Hematopoietic multipotent progenitor cell treated with erythropoietin and hydrocortisone succinate and interleukin-3 and kit ligand, for 6 days (in vitro differentiated cells): ENCODE results near the gene EPS8L1.
A peak's percentile ranks its signal among the peaks of the same experiment; 100 is the strongest.
"Not testable (repeated sequence)": the region's sequence is repeated elsewhere in the genome, so short reads cannot be mapped to it uniquely, and the experiment has no call there.

Experiments used
- DNase-seq: peaks from one replicate; pipeline ENCODE4 v3.0.0-alpha.2; 2015

Gene EPS8L1

DNA sequence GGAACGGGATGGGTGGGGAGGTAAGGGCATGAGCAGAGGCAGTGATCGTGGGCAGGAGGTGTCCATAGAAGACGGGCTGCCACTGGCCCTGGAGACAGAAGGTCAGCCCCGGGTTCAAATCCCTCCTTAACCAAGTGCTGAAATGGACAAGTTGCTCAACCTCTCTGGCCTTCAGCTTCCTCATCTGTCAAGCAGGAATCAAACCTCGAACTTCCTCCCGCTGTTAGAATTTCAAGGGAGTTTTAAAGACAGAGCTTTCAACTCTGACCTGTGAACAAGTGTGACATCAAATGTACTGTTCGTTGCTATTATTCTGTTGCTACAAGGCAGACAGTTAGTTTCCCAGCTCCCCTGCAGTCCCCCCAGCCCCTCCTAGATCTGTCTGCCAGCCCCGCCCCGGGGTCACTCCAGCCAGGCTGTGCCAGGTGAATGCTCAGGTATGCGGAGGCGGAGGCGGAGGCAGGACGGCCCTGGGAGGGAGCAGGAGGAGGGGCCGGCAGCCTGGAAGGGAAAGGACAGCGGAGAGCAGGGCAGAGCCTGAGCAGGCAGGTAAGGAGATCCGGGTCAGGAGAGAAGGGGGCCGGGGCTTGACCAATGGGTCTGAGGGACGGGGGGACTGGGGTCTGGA is at the start of gene EPS8L1:
Gene EPS8L1 (plus strand): TSS at position 499 of the 628 bp plus-strand sequence. CDS start 576 bp downstream, outside the sequence.
- DNase-seq, result no peak

DNA sequence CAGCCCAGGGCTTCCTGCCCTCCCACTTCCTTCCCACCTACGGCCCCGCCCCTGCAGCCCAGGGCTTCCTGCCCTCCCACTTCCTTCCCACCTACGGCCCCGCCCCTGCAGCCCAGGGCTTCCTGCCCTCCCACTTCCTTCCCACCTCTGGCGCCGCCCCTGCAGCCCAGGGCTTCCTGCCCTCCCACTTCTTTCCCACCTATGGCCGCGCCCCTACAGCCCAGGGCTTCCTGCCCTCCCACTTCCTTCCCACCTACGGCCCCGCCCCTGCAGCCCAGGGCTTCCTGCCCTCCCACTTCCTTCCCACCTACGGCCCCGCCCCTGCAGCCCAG is 48.6 kb upstream of the EPS8L1 start:
- DNase-seq, result not testable (repeated sequence)

DNA sequence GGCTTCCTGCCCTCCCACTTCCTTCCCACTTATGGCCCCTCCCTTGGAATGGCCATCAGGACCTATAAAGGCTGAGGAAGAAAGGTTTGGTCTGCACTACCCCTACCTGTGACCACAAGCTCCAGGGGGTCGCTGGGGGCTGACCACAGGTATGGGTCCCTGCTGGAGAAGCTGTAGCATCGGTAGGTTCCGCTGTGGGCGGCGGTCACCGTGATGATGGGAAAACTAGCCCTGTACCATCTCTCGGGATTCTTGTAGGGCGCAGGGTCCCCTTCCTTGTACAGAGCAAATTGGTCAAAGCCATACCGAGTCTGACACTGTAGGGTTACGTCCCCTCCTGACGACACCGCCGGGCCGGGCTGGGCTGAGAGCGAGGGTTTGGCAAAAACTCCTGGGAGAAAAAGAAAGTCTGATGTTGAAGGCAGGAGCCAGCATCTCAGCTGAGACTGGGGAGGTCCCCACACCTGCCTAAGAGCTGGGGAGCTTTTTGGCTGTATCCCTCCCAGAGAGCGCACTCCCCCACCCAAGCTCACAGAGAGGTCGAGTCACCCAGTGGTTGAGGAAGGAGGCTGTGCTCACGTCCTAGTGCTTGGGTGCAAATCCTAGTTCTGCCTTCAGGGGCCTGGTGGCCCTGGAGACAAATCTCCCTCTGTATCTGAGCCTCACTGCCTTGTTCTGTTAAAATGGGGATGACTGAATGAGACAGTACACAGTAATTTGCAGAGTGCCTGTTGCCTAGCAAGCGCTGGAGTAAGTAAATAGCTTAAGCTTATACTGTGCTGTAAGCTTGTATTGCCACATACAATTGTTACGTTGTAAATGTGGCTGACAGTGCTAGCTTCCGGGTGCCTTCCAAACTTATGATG is 48.0 kb upstream of the EPS8L1 start:
- DNase-seq, result no peak

DNA sequence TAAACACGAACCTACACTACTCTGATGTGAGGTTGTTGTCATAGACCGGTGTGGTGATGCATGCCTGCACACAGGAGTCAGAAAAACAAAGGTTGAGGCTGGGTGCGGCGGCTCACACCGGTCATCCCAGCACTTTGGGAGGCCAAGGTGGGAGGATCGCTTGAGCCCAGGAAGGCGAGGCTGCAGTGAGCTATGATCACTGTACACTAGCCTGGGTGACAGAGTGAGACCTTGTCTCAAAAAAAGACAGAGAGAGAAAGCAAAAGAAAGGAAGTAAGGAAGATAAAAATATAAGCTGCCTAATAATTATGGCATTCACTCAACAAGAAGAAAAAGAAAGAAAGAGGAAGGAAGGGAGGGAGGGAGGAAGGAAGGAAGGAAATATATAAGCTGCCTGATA is 46.9 kb upstream of the EPS8L1 start:
- DNase-seq, result no peak

DNA sequence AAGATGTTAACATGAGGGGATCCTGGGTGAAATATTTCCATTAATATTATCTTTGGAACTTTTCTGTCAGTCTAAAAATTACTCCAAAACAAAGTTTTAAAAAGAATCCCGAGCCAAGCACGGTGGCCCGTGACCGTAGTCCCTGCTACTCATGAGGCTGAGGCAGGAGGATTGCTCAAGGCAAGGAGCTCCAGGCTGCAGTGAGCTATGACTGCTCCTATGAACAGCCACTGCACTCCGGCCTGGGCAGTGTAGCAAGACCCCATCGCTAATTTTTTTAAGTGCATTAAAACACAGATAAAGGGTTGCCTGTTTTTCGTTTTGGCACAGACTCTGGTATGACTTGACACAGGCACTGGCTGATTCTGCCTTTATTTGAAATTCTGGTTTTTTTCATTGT is 44.5 kb upstream of the EPS8L1 start:
- no peak for DNase-seq

DNA sequence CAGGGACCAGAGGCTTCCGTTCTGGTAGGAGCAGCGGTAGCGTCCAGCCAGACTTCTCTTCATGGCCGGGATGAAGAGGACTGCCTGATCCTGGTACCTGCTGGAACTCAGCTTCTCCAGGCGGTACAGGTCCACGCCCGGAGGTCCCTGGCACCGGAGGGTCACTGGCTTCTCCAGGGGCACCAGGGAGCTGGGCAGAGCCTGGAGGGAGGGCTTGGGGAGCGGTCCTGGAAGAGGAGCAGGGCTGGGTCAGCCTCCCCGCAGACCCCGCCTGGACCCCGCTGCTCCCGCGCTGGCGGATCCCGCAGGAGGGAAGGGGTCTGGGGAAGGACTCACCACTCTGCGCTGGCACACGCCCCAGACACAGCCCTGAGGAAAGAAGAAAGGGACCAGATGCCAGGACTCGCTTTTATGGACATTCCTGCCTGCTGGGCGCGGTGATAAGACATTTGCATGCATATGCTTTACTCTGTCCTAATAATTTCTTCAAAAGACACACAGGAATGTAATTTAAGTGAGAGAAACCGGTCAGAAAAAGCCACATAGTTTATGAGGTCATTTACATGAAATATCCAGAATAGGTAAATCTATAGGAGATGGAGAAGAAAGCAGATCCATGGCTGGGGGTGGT is 43.4 kb upstream of the EPS8L1 start:
- DNase-seq, result no peak

DNA sequence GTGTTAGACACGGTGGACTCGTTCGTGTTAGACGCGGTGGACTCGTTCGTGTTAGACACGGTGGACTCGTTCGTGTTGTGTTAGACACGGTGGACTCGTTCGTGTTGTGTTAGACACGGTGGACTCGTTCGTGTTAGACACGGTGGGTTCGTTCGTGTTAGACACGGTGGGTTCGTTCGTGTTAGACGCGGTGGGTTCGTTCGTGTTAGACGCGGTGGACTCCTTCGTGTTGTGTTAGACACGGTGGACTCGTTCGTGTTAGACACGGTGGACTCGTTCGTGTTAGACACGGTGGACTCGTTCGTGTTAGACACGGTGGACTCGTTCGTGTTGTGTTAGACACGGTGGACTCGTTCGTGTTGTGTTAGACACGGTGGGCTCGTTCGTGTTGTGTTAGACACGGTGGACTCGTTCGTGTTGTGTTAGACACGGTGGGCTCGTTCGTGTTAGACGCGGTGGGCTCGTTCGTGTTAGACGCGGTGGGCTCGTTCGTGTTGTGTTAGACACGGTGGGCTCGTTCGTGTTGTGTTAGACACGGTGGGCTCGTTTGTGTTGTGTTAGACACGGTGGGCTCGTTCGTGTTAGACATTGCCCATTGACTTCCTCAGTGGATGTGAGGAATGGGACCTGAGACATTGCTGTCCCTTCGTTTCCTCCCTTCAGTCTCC is 42.6 kb upstream of the EPS8L1 start:
- not testable (repeated sequence) for DNase-seq

DNA sequence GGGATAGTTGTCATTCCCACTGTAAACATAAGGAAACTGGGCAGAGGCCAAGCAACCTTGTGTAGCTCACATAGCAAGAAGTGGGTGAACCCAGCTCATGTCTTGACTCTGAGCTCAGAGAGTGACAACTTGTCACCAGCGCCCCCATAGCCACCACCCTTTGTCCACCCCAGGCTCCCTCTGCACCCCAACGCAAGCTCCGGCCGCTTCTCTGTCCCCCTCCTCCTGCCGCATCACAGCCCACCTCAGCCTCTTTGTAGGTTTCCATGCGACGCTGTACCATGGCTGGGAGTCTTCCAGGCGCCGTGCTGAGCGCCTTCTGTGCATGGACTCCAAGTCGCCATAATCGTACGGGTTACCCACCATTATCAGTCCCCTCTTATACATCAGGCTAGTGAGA is 40.9 kb upstream of the EPS8L1 start:
- no peak for DNase-seq

DNA sequence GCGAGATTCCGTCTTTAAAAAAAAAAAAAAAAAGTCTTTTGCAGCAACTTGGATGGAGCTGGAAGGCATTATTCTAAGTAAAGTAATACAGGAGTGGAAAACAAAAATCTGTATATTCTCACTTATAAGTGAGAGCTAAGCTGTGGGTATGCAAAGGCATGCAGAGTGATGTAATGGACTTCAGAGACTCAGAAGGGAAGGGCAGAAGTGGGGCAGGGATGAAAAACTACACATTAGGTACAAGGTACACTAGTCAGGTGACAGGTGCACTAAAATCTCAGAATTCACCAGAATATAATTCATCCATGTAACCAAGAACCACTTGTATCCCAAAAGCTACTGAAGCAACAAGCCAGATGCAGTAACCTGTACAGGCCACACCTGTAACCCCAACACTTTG is 39.6 kb upstream of the EPS8L1 start:
- no peak for DNase-seq

DNA sequence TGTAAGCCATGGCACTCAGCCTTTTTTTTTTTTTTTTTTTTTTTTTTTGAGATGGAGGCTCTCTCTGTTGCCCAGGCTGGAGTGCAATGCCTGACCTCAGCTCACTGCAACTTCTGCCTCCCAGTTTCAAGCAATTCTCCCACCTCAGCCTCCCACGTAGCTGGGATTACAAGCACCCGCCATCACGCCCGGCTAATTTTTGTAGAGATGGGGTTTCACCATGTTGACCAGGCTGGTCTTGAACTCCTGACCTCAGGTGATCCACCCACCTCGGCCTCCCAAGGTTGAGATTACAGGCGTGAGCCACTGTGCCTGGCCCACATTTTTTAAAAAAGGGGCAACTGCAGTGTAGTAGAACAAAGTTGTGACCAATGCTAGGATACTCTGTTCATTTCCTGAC is 38.1 kb upstream of the EPS8L1 start:
- DNase-seq, result not testable (repeated sequence)

DNA sequence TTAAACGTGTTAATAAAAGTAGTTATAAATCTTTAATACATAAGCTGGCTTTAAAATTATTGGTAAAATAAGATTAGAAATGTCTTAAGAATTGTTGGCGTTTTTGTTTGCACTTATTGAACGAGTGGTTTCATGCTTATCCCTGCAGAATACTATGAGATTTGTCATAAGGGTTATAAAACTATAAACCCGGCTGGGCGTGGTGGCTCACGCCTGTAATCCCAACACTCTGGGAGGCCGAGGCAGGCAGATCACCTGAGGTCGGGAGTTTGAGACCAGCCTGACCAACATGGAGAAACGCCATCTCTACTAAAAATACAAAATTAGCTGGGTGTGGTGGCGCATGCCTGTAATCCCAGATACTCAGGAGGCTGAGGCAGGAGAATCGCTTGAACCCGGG is 35.0 kb upstream of the EPS8L1 start:
- not testable (repeated sequence) for DNase-seq

DNA sequence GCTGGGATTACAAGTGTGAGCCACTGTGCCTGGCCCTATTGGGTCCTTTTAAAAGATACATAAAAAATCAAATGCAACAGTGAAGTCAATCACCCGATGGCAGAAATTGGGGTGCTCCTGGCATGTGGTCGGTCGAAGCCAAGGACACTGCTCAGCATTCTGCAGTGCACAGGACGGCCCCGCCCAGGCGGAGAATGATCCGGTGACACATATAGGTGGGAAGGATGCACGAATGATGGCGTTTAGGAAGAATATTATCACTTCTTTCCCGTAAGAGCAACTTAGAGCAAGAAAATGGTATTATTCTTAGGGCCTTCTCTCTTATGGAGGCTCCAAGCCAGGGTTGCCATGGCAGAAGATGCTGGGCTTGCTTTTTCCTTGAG is 34.4 kb upstream of the EPS8L1 start:
- DNase-seq, result no peak

DNA sequence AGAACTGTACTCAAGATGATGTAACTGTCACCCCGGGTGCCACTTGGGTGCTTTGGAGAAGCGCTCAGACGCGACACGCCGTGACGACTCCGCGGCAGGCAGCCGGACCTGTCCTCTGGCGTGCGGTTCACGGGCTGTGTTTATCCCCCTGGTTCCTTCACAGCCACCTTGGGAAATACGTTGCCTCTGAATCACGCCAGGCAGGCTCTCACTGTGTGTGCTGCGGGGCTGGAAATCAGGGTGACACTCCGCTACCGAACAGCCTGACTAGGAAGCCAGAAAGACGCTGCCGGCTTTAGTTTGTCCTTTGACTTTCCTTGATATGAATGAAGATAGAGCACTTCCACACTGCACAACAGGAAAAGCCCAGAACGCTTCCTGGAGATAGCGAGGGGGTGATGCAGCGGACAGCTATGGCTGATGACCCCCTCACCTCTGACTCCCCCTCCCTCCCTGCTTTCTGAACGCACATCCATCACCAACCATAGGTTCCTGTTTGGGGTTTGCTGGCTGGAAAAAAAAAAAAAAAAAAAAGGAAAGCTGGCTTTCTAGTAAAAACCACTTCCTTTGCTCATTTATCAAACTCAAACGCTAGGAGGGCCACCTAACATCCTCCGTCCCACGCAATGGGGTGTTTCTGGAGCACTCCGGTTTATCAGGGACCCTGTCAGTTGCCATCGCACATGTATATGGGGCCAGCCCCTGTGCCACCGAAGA is 33.9 kb upstream of the EPS8L1 start:
- DNase-seq, result peak; percentile 52

DNA sequence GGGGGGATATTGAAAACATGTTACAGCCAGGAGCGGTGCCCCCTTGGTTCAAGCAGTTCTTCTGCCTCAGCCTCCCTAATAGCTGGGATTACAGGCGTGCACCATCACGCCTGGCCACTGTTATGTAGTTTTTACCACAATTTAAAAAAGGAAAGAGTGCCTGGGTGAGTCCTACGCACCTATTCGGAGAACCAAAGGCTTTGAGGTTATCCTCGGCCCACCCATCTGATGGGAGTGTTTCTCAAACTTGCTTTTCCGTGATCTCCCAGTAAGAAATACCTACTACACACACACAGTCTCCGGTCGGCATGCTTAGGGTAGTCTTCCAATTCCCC is 33.4 kb upstream of the EPS8L1 start:
- DNase-seq, result no peak

DNA sequence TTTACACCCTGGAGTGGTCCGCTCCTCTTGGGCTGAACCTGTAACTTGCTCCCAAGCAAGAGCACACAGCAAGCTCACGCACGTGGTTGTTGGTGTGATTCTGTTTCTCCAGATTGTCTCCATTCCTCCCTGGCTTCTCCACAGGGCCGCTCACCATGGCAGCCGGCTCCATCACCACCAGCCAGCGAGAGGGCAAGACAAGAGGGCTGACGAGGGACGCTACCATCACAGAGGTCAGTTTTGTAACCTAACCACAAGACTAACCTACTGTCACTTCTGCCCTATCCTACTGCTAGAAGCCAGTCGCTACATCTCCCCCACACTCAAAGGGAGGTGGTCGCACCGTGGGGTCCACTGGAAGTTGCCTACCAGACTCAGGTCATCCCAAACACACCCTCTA is 33.0 kb upstream of the EPS8L1 start:
- no peak for DNase-seq

DNA sequence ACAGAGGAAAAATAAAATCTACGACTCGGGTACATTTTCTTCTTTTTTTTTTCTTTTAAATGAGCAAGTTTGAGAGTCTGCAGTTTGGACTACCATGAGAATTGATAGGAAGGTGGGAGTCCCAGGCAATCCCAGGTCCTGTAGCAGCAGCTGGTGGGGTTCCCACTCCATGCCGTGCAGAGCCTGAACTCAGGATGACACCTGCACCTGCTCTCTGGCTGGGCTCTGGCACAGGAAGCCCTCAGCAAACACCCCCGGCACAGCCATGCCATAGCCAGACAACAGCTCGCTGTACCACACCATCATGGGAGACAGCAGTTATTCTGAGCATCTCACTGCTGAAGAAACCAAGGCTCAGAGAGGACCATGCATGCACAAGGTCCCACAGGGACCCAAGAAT is 31.4 kb upstream of the EPS8L1 start:
- DNase-seq, result no peak

DNA sequence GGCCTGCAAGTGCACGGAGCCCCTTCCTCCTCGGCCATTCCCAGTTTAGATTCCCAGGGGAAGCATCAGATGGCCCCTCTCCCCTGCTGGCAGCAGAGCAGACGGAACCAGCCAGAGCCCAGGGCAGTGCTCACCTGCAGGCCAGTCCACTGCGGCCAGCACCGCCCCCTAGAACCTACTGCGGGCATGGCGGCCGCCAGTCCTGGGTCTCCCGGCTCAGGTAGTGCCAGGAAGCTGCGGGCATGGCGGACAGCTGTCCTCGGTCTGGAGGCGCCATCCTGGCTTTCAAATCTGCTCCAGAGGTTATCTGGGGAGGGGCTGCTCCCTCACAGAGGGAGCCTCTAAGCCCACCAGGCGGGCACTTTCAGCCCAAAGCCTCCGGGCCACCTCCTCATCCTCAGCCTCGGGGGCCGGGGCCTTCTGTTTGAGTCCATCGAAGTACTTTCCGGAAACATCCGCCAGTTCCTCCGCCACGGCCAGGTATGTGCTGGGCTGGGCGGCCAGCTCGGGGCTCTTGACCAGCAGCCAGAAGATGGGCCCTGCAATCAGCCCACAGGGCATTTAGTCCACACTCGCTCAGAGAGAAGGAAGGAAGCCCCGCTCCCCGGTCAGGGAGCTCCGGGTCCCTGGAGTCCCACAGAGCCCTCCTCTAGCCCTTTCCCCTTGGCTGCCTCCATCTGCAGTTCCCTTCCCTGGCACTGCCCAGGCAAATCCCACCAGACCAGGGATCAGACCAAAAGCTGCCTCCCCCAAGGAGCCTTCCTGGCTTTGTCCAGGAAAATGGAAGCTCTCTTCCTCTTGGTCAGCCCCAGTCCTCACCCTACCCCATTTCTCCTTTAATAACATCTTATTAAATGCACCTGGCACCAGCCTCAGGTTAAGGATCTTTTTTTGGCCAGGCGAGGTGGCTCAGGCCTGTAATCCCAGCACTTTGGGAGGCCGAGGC is 30.6 kb upstream of the EPS8L1 start:
- DNase-seq, result no peak

DNA sequence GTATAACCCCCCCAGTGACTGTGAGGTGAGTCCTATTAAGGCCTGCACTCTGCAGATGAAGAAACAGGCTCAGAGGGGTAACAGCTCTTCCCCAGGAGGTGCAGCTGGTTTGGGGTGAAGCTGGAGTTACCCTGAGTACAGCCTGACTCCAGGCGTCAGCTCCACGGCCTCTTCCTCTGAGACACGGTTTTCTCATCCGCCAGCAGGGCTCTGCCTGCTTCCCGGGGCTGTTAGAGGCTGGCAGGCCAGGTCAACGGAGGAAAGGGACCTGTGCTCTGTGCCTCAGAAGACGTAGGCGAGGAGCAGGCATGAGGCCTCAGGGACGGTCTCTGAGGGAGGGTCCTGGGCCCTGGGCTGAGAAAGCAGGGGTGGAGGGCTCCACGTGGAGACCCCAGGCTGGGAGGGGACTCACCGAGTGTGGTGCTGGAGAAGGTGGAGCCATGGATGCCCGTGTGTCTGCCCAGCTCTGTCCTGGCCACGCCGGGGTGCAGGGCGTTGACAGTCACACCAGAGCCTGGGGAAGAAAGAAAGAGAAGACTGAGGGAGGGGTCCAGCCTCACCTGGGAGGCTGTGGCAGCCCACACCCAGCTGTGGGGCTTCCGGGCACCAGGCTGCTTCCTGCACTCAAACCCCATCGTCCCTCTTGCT is 28.6 kb upstream of the EPS8L1 start:
- no peak for DNase-seq

DNA sequence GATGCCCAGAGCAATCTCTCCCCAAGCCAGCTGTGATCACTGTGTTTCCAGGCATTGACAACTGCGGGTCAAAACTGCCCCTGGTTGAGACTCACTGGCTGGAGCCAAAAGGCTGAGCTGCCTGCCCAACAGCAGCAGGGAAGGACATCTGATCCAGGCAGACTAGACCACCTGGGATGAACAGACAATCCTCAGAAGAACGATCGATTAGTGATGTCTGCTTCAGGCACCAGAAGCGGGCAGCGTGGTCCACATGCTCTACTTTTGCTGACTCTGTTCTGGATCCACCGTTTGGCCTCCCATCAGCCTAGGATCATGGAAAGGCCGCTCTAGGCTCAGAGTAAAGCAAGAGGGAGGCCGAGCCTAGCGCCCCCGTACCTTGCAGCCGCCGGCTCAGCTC is 27.7 kb upstream of the EPS8L1 start:
- no peak for DNase-seq

DNA sequence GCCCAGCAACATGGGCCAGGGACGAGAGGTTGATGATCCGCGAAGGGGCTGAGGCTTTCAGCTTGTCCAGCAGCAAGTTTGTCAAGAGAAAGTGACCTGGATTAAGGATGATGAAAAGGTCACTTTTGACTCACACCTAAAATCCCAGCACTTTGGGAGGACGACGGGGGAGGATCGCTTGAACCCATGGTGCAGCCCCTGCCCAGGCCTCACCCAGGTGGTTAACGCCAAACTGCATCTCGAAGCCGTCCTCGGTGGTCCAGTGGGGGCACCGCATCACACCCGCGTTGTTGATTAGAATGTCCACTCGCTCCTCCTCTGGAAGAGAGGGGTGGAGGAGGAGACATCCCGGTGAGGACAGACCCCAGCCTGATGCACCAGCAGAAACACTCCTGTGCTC is 27.2 kb upstream of the EPS8L1 start:
- no peak for DNase-seq

DNA sequence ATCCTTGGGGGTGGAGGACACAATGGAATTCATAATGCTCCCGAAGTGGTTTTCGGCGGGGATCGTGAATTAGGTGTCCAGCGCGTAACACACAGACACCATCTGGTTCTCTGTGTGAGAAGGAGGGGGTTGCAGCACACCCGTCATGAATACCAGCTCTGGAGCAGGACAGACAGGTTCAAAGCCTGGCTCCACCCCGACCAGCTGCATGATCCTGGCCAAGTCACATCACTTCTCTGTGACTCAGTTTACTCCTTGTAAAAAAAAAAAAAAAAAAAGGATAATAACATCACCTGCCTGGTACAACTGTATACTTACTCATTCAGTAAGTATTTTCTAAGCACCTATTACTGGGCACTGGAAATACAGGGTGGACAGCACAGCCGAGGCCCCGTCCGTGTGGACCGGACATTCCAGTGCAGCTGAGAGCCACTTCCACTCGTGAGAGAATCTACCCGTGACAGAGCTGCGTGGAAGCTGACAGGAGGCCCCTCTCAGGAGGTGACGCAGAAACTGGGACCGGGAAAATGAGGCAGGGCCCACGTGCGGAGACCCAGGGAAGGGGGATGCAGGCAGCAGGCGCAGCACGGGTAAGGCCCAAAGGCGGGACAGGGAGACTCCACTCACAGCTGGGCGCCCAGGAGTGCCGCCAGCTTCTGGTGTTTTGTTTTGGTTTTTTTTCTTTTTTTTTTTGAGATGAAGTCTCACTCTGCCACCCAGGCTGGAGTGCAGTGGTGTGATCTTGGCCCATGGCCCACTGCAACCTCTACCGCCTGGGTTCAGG is 24.7 kb upstream of the EPS8L1 start:
- no peak for DNase-seq
